IMR-90 (cell line): ENCODE results near the gene GALNT4. TPM values are rescaled to one million over a fixed set of nuclear protein-coding genes. Genes with fewer than 3 reads are reported as not detected.

Experiments
- microRNA-seq, 2 experiments: library from miRNA; stranded (forward) in 1 of 2; unstranded in 1 of 2; fragments of 10-50 nt in 1 of 2; fragments of <30 nt in 1 of 2; gene quantifications in 1 of 2; microRNA quantifications in 1 of 2; one replicate each; pipeline versions ENCODE3 to v1.1.0; 2013 to 2020; ENCODE audit not compliant: insufficient read depth in 1 of 2, insufficient read length in 1 of 2, unreplicated experiment in 1 of 2
- polyA plus RNA-seq, 3 experiments: library from polyadenylated mRNA; depleted of rRNA; stranded (reverse); fragments of >200 nt; gene quantifications; 2 replicates each; pipeline ENCODE4 v1.2.3, GENCODE V29; 2012; ENCODE audit warnings: low replicate concordance in 1 of 3
- small RNA-seq, 5 experiments: library from RNA; depleted of rRNA; stranded (forward); fragments of <200 nt; gene quantifications; one replicate each; pipeline ENCODE3, GENCODE V24; 2012
- total RNA-seq: library from RNA; depleted of rRNA; stranded (reverse); fragments of >200 nt; gene quantifications from 2 replicates; pipeline ENCODE4 v1.2.3, GENCODE V29; 2012; rRNA removed

The GALNT4 gene
- total and polyA plus RNA-seq, 2 of the 4 experiments (the other 2 are of a cell fraction) = 2.6 to 9.0 TPM

Small RNAs within 50 kb of the gene (microRNA-seq; reads per million reads assigned to microRNA genes)
- gene AC025034.2 (ENCODE audit: insufficient read depth, insufficient read length) = not detected
- not detected for gene POC1B-GALNT4 (ENCODE audit: insufficient read depth, insufficient read length)

Small RNAs within 50 kb of the gene (small RNA-seq; reads per million reads assigned to genes)
- gene AC025034.2 (0 reads per million in 5 experiments), gene POC1B-GALNT4 (0 reads per million in 5 experiments)

Other genes starting within 250 kb of the GALNT4 start
- gene DUSP6, start 172.3 kb downstream of the GALNT4 start, total RNA-seq = 70.1 and 78.6 TPM in 2 replicates
- 38.5 and 59.0 TPM in 2 replicates for gene DUSP6, start 172.3 kb downstream of the GALNT4 start, polyA plus RNA-seq (2012; rRNA removed)
- 10.4 and 13.3 TPM in 2 replicates for gene POC1B, start 1.3 kb upstream of the GALNT4 start, total RNA-seq
- gene POC1B, start 1.3 kb upstream of the GALNT4 start, polyA plus RNA-seq (2012; rRNA removed) = 4.7 and 5.0 TPM in 2 replicates
- 32.6 and 42.5 TPM in 2 replicates for gene ATP2B1, start 184.0 kb upstream of the GALNT4 start, total RNA-seq
- 9.6 and 9.9 TPM in 2 replicates for gene ATP2B1, start 184.0 kb upstream of the GALNT4 start, polyA plus RNA-seq (2012; rRNA removed)